Measurements from ENCODE around the gene CELSR1. TPM values are rescaled to one million over a fixed set of nuclear protein-coding genes. Genes with fewer than 3 reads are reported as not detected.

Gene CELSR1
- total and polyA plus RNA-seq, 2 of the 13 experiments (the other 11 are each of a cell fraction or from before 2014, with no cell fraction given): 0.78 to 1.8 TPM

- Histone ChIP-seq H2AFZ (ENCODE audit: low read length) (no peak overlapping the region), H3K4me1 (ENCODE audit: insufficient read depth, low read length) (peaks cover 53% of the 10 kb centered on the region), H3K79me2 (ENCODE audit: insufficient read depth, low read length) (peaks cover 8% of the 10 kb centered on the region), H3K27me3 (ENCODE audit: control insufficient read depth in 1 of 2, insufficient read depth in 2 of 2, low read length in 2 of 2) (peaks cover 3 to 11% of the 10 kb centered on the region in 2 experiments; a peak in 3 of 5 replicates), H3K9ac (ENCODE audit: insufficient read depth, low read depth, low read length) (no peak overlapping the region), H3K27ac (ENCODE audit: extremely low read length, insufficient read depth, low read length) (no peak overlapping the region), H3K4me2 (ENCODE audit: low read depth, low read length) (peak overlapping the region; percentile 88), H3K9me3 (ENCODE audit: low read length) (peaks cover 8% of the 10 kb centered on the region; the same call in 1 of the 2 replicates), H4K20me1 (ENCODE audit: insufficient read depth, low read length) (no peaks in the 10 kb centered on the region; the same call in 1 of the 2 replicates), H3K36me3 (replicated peaks in 1 of 2; ENCODE audit: control insufficient read depth in 1 of 2, insufficient read depth in 2 of 2, low read length in 2 of 2) (no peaks in the 10 kb centered on the region), H3K4me3 (replicated peaks in 1 of 3; ENCODE audit: insufficient read depth in 1 of 3, low read depth in 2 of 3, low read length in 3 of 3) (peak overlapping the region in 1 of 3 experiments; percentile 69; a peak in 1 of 6 replicates)
- FAIRE-seq: no peak
- intact Hi-C loops (cut with micrococcal nuclease; ENCODE audit: unreplicated experiment): loop anchor here (10.0 kb wide), 1 partner anchor 160 kb away; the partner anchor contains the start of gene CERK
- TF ChIP-seq ARID4A (CRISPR knock-in tag; IDR thresholded peaks at IDR 0.05; ENCODE audit: borderline replicate concordance): no peak
- TF ChIP-seq HNRNPL (IDR thresholded peaks at IDR 0.05; ENCODE audit: low read depth, low read length): peak; percentile 88
- TF ChIP-seq MYC (CRISPR knock-in tag; IDR thresholded peaks at IDR 0.05; ENCODE audit: borderline replicate concordance): 0 out of 2 replicates have a peak, but pooled peaks have one; percentile 1
- TF ChIP-seq MXD1 (CRISPR knock-in tag; IDR thresholded peaks at IDR 0.05): peak; percentile 31; the same call in 1 of the 2 replicates
- ATAC-seq: no peak
- no peak for DNase-seq (ENCODE audit: low spot score)
- ChIA-PET CTCF (ENCODE audit: low intra/inter-chr PET ratio, low total read pairs) (no interaction called here), POLR2A (interaction anchor here (1.0 to 1.7 kb wide), 5 partner anchors 11 to 306 kb away, joined by 3 to 21 read pairs (median 5); partner anchors contain the start of genes TBC1D22A and TTC38)
- BruUV-seq (replicated peaks): no TSS peak
- in situ Hi-C loops (cut with HindIII; ENCODE audit: extremely low pct_ligation_motif_present, low pct_unique_long_range_greater_than_20kb): loop anchor here (25.0 kb wide), 1 partner anchor 88 kb away; no protein-coding TSS in a partner anchor
- WGBS (ENCODE audit: low lambda C conversion rate): 64% methylated on average over 11 of the region's 15 CpGs
These were observed 37.1 kb upstream of the CELSR1 start for GRCh38 chr22:46574438-46574992.
